Femur (tissue), 1 donor: ENCODE measurements around the gene VGF.
"Not testable (repeated sequence)": the region's sequence is repeated elsewhere in the genome, so short reads cannot be mapped to it uniquely, and the experiment has no call there.

Experiments used
- DNase-seq: peaks from one replicate; pipeline ENCODE4 v3.0.0-alpha.2; 2017

VGF gene

DNA sequence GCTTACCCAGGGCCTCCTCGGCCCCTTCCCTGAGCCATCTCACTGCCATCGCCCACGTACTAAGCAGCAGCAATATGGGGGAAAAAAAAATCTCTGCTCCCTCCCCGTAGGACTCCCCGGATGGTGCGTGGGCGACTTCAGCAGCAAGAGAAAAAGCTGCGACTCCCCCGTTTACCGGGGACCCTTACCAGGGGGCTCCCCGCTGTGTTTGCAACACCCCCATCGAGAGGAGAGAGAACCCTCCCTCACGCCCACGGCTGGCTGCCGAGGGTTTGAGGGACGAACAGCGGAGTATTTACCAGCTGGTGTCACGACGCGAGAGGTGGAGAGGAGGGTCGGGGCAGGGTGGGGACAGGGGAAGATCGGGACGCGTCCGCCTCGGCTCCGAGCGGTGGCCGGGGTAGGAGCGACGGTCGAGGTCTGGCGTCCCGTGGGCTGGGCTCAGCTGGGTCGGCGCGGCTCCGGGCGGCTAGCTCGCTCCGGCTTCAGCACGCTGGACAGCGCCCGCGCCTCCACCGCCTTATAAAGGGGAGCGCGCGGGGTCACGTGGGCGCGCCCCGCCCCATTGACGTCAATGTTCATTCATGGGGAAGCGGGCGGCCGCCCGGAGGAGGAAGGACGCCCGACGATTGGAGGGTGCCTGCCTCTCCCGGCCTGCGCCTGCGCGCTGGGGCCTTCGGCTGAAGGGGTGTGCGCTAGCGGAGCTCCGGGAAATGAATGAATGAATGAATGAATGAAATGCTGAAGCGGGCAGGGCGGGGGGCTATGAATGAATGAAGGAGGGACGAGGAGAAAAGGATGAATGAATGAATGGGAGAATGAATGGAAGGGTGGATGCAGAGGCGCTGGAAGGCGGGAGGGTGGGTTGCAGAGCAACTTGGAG is at the start of gene VGF:
Gene VGF (minus strand): TSS at position 495 of the 883 bp plus-strand sequence. CDS start 726 bp downstream, outside the sequence.
- peak; percentile 93 for DNase-seq

DNA sequence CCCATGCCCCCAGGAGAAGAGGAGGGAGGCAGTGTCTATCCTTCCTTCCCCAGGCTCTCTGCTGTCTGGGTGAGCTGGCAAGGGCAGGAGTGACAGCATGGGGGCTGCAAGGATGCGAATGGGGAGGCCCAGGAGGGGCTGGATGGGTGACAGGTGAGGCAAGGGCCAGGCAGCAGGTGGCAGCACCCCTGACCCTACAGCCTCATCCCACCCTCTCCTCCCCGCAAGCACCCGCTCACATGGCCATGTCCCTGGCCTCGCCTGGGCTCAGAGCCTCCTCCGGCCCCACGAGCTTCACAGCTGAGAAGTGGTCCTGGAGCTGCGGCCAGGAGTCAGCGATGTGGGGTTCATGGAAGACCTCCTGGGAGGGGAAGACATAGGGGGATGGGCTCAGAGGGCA is 46.6 kb upstream of the VGF start:
- no peak for DNase-seq

DNA sequence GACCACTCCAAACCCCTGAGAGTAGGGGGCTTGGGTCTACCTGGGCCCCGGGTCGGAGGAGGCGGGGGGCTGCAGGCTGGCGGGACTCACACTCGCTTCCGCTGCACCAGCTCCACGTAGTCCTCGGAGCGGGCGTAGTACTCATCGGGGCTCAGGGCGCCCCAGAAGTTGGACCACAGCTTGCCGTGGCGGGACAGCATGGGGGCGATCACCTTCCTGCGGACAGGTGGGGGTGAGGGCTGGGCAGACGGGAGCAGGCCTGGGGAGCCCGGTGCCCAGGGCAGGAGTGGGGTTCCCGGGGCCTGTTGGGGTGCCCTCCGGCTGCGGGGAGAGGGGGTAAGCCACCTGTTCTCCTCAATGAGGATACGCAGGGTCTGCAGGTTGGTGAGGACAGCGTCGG is 46.1 kb upstream of the VGF start:
- DNase-seq: no peak

DNA sequence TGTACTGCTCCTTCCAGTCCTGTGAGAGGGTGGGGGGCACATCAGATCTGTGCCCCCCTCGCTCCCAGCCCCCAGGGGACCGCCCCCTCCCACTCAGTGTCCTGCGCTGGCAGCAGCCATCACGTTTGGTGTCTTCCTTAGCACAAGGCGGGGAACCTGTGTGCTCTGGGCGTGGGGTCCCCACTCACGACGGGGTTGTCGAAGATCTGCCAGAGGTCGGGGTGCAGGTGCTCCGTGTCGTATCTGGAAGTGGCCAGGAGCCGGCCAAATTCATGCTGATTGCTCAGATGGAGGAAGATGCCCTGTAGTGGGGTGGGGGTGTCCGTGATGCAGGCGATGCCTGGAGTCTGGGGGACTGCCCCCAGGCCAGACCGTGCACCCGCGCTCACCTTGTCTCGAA is 44.8 kb upstream of the VGF start:
- DNase-seq: no peak

DNA sequence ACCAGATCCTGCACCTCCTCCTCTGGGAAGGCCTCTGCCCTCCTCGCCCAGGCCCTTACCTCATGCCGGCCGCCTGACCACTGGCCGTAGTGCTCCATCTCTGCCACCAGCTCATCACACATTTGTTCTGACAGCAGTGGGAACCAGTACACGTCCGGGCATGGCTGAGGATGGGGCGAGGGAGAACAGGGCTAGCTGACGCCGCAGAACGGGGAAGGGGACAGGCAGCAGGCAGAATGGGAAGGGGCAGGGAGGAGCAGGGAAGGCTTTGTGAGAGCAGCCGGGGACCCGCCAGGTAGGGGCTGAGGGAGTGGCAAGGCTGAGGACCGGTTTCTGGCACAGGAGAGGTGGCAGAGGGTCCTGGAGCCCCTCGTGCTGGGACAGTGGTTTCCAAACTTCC is 43.4 kb upstream of the VGF start:
- no peak for DNase-seq

DNA sequence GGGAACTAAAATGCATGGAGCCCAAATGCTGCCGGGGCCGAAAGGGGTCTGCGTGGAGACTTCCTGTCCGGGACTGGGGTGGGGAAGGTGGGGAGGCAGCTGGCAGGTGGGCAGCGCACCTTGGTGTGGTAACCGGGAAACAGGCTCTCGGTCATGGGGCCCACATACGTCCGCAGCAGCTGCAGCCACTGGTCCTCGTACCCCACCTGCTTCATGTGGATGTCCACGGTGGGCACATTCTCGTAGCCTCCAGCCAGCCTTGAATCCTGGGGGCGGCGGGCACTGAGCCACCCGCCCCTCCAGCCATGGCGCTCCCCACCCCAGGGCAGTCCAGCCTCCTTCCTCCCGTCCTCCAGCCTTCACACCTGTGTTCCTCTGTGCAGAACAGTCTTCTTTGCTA is 42.1 kb upstream of the VGF start:
- DNase-seq: no peak

DNA sequence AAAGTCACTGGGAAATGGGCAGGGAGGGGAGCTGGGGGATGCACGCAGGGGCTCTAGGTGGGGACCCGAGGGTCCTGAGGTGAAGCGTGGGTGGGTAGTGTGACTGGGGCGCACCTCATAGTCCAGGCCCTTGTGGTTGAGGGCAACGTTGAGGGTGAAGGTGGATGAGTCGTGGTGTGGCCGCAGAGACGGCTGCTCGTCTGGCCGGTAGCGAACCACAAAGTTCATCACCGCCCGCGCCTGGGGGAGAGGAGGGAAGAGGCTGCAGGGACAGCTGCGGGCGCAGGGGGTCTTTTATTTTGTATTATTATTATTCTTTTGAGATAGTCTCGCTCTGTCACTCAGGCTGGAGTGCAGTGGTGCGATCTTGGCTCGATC is 41.3 kb upstream of the VGF start:
- DNase-seq: no peak

DNA sequence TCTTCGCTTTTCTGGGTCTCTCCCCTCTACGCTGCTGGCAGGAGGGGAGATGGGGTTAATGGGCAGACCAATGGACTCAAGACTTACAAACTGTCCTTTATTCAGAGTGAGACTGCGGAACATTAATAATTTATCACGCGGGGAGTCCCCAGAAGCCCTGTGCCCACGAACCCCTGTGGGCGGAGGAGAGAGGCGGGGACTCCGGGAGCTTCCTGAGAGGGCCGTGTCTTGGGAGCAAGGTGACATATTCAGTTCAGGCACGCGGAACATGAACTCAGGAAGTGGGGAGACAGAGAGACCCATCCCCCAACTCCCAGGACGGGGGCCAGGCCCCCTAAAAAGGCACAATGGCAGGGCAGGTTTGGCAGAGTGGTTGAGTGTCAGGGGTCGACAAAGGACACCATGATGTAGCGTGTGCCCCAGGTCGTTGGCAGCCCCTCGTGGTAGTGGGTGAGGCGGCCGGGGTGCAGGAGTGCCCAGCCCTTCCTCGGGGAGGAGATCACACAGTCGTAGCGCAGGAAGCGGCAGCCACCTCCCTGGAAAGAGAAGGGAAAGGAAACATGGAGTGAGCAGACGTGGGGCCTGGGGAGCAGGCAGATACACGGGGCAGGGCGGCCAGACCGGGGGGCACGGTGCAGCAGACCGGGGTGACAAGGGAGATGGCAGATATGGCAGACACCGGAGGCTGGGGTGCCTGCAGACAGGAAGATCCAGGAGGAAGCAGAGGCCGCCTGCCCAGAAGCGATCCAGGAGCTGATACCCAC is 40.7 kb upstream of the VGF start:
- no peak for DNase-seq

DNA sequence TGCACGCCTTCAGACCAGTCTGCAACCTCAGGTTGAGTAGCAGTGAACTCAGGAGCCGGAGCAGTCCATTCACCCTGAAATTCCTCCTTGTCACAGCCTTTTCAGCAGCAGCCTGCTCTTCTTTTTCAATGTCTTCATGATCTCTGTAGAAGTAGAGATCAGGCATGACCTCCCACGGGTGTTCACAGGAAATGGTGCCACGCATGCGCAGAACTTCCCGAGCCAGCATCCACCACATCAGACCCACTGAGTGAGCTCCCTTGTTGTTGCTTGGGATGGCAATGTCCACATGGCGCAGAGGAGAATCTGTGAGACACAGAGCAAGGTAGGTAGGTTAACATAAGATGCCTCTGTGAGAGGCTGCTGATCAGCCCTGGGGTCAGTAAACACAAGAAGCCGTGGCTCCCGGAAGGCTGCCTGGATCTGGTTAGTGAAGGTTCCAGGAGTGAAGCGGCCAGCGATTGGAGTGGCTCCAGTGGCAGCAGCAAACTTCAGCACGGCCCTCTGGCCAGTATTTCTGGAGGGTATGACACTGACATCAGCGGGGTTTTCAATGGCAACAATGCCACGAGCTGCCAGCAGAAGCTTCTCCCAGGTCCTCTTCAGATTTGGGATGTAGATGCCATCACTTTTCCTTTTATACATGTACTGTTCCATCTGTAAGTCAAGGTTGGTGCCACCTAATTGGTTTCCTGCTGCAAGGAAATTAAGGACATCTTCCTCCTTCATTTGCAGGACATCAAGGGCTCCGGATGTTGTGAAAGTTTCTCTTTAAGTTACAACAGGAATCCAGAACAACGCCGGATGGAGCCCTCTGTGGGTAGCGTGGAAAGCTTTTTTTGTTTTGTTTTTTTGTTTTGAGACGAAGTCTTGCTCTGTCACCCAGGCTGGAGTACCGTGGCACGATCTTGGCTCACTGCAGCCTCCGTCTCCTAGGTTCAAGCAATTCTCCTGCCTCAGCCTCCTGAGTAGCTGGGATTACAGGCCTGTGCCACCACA is 38.7 kb upstream of the VGF start:
- DNase-seq: not testable (repeated sequence)

DNA sequence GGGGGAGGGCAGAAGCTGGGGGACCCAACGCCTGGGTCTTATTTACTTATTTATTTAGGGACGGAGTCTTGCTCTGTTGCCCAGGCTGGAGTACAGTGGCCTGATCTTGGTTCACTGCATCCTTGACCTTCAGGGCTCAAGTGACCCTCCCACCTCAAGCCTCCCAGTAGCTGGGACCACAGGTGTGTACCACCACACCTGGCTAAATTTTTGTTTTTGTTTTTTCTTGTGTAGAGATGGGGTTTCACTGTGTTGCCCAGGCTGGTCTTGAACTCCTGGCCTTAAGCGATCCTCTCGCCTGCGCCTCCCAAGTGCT is 37.2 kb upstream of the VGF start:
- DNase-seq: no peak

DNA sequence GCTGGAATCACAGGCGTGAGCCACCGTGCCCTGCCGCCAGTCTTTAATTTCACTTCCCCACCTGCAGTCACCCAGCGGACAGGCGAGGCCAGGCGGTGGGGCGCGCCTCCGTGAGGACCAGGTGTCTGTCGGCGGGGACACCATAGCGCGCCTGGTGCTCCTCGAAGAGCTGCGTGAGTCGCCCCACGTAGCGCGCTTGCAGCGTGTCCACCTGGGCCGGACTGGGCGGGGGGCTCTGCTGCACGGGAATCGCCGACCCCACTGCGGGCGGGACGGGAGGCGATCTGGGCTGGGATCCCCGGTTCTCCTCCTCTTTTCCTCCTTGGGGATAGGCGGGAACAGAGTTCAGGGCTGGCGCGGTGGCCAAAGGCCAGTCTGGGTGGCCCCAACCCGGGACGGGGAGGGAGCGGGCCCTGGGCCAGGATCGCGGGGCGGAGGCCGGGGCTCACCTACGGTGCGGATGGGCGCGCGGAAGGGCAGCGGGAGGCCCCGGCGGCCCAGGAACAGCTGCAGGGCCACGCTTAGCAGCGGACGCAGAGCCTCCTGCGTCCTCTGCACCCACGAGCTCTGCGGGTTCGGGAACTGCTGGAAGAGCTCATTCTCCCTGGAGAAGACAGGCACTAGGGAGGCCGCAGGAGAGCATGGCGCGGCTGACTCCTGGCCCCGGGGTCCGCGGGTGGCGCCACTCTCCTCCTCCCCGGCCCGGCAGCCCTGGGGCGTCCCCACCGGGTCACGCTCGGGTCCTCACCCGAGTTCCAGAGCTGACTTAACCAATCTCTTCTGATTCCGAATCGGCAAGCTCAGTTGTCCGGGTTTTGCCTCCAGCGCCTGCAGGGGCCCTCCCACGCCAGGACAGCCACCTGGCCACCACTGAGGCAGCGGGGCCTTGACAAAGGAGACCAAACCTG is 36.6 kb upstream of the VGF start:
- no peak for DNase-seq

DNA sequence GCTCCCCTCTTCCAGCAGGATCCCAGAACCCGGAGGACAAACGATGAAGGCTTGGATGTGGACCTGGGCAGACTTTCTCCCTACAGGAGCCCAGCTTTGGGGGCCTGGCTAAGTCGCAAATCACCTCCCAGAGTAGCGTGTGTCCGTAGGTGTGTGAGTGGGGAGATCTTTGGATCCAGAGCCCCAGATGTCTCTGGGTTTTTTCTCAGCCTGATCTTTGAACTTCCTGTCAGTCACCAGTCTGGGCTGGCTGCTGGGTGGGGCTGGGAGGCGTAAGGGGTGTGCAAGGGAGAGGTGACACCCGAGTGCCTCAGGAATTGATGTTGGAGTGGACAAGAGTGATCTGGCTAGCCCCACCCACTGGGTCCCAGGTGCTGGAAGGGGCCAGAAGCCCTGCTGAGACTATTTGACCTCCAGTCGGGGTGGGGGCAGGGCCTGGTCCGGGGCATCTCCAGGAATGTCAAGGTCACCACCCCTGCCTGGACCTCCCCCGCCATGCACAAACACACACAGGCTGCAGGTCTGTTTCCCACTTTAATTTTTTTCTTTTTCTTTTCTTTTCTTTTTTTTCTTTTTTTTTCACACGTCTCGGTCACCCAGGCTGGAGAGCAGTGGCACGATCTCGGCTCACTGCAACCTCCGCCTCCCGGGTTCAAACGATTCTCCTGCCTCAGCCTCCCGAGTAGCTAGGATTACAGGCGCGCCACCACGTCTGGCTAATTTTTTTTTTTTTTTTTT is 35.7 kb upstream of the VGF start, which contains the start of gene MOGAT3:
Gene MOGAT3 (minus strand): TSS at position 175 of the 738 bp plus-strand sequence. CDS start 182 bp downstream, outside the sequence.
- DNase-seq: no peak

DNA sequence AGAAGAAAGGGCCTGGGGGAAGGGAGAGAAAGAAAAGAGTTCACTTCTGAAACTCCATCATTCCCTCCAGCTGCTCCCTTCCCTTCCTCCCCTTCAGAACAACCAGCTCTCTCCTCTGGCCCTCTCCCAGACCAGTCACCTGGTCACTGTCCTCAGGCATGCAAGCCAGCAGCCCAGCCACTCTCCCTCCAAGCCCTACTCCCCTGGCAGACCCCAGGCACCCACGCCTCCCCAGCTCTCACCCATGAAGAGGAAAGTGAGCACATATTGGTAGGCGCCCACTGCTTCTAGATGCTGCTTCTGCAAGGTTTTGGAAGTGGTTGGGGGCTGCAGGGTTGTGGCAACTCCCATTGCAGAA is 35.1 kb upstream of the VGF start:
- DNase-seq: no peak

DNA sequence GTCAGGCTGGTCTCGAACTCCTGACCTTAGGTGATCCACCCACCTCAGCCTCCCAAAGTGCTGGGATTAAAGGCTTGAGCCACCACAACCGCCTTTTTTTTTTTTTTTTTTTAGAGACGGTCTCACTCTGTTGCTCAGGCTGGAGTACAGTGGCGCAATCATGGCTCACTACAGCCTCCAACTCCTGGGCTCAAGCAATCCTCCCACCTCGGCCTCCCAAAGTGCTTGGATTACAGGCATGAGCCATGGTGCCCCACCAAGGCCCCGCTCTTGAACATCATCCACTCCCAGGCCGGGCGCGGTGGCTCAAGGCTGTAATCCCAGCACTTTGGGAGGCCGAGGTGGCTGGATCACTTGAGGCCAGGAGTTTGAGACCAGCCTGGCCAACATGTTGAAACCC is 34.2 kb upstream of the VGF start:
- not testable (repeated sequence) for DNase-seq

DNA sequence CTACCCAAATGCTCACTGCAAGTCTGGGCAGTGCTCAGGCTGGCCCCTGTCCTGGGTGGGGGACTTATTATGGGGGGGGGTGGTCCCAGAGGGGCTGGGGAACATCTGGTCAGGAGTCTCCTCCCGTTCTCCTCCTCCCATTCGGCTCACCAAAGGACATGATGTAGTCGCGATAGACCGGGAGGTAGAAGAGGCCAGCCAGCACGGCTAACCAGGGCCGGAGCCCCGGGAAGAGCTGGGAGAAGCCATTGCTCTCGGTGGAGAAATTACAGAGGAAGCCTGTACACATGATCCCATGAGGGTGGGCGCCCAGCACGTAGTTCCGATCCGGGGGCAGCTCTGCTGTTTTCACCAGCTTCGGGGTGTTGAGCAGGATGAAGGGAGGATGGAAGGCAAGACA is 33.1 kb upstream of the VGF start:
- DNase-seq: no peak

DNA sequence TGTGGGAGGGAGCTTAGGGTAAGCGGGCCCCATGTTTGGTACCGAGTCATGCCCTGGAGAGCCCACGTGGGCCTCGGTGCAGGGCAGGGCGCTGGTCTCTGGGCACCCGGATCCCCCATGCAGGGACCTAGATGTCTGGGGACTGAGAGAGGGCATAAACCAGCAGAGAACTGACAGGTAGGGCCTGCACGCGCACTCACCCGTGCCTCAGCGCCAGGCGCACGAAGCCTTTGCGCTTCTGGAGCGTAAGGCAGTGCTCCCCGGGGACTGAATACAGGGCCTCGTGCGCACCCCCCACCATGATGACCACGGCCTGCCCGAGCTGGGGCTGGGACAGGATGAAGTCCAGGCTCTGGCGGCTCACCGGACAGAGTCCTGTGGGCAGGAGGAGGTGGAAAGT is 32.6 kb upstream of the VGF start:
- no peak for DNase-seq

DNA sequence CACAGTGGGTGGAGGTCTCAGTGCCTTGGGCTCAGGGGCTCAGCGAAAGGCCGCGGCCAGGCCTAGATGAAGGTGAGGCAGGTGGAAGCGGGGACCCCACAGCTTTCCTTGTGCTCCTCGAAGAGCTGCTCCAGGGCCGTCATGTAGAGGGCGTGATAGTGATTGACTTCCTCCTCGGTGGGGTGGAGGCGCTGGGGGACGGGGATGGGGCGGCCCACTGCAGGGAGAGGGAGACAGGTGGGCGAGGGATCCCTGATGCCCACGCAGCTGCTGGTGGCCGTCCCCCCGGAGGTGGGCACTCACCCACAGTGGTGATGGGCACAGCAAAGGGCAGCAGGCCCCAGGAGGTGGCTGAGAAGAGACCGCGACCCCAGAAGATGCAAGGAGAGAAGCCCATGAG is 30.5 kb upstream of the VGF start:
- no peak for DNase-seq

DNA sequence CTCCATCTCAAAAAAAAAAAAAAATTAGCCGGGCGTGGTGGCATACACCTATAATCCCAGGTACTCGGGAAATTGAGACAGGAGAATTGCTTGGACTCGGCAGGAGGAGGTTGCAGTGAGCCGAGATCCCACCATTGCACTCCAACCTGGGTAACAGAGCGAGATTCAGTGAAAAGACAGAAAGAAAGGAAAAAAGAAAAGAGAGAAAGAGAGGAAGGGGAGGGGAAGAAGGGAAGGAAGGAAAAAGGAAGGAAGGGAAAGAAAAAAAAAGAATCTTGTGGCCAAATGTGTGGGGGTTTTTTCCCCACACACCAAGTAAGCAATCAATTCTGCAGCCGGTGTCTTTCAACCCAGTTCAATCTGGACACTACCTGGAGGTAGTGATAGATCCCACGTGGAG is 23.7 kb upstream of the VGF start:
- DNase-seq: no peak

DNA sequence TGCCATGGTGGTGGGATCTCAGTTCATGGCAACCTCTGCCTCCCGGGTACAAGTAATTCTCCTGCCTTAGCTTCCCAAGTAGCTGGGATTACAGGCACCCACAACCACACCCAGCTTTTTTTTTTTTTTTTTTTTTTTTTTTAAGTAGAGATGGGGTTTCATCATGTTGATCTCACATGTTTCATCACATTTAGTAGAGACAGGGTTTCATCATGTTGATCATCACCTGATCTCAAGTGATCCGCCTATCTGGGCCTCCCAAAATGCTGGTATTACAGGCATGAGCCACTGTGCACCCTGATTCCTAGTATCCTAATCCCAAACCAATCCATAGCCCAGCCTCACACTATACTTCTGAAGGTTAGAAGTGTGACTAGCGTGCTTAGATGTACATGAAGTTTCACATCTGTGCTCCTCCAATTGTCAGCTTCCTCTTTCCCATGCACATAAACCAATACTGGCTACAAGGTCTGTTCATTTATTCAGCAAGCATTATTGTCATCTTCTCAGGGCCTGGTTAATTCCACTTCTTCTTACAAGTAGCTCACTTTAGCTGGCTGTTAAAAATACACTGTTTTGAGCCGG is 21.6 kb upstream of the VGF start:
- no peak for DNase-seq

DNA sequence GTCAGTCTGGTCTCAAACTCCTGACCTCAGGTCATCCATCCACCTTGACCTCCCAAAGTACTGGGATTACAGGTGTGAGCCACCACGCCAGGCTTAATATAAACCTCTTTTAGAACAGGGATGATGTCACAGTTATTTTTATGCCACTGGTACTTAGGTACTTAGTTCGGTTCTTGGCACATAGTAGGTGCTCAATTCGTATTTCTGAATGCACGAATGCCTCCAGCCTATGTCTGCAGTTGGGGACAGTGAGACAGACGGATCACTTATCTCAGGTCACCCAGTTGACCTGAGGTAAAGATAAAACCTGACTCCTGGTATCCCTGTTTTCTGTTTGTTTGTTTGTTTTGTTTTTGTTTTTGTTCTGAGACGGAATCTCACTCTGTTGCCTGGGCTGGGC is 20.8 kb upstream of the VGF start:
- DNase-seq: no peak

DNA sequence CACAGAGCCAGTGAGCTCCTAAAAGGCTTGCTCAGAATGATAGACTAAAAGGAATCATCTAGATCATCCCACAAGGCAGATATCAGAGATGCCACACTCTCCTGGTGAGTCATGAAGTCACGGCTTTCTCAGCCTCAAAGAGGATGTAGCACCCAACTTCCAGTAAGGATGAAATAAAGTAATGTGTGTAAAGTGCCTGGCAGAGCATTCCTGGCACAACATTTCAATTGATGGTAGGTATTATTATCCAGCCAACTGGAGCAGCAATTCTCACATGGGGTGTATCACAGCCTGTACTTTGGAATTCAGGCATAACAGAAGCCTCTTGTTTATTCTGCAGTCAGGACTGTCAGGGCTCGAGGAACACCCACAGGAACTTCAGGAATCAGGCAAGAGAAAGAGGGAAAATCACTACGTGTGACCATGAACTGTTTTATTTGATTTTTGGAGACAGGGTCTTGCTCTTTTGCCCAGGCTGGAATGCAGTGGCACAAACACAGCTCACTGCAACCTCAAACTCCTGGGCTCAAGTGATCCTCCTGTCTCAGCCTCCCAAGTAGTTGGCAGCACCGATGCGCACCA is 20.0 kb upstream of the VGF start:
- DNase-seq: no peak
